Stimulated activated CD4-positive, alpha-beta T cell treated with anti-CD3 and anti-CD28 coated beads, Interleukin-4, amount 100 ng/mL, for 48 hours (primary cell): ENCODE data around the gene EP400.

Experiments
- DNase-seq, 2 donors: peaks; one replicate each; pipeline ENCODE4 v3.0.0-alpha.2; 2020; ENCODE audit warnings: low read depth in 2 of 2

The EP400 gene, protein sequence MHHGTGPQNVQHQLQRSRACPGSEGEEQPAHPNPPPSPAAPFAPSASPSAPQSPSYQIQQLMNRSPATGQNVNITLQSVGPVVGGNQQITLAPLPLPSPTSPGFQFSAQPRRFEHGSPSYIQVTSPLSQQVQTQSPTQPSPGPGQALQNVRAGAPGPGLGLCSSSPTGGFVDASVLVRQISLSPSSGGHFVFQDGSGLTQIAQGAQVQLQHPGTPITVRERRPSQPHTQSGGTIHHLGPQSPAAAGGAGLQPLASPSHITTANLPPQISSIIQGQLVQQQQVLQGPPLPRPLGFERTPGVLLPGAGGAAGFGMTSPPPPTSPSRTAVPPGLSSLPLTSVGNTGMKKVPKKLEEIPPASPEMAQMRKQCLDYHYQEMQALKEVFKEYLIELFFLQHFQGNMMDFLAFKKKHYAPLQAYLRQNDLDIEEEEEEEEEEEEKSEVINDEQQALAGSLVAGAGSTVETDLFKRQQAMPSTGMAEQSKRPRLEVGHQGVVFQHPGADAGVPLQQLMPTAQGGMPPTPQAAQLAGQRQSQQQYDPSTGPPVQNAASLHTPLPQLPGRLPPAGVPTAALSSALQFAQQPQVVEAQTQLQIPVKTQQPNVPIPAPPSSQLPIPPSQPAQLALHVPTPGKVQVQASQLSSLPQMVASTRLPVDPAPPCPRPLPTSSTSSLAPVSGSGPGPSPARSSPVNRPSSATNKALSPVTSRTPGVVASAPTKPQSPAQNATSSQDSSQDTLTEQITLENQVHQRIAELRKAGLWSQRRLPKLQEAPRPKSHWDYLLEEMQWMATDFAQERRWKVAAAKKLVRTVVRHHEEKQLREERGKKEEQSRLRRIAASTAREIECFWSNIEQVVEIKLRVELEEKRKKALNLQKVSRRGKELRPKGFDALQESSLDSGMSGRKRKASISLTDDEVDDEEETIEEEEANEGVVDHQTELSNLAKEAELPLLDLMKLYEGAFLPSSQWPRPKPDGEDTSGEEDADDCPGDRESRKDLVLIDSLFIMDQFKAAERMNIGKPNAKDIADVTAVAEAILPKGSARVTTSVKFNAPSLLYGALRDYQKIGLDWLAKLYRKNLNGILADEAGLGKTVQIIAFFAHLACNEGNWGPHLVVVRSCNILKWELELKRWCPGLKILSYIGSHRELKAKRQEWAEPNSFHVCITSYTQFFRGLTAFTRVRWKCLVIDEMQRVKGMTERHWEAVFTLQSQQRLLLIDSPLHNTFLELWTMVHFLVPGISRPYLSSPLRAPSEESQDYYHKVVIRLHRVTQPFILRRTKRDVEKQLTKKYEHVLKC (N-terminal part only)

DNA sequence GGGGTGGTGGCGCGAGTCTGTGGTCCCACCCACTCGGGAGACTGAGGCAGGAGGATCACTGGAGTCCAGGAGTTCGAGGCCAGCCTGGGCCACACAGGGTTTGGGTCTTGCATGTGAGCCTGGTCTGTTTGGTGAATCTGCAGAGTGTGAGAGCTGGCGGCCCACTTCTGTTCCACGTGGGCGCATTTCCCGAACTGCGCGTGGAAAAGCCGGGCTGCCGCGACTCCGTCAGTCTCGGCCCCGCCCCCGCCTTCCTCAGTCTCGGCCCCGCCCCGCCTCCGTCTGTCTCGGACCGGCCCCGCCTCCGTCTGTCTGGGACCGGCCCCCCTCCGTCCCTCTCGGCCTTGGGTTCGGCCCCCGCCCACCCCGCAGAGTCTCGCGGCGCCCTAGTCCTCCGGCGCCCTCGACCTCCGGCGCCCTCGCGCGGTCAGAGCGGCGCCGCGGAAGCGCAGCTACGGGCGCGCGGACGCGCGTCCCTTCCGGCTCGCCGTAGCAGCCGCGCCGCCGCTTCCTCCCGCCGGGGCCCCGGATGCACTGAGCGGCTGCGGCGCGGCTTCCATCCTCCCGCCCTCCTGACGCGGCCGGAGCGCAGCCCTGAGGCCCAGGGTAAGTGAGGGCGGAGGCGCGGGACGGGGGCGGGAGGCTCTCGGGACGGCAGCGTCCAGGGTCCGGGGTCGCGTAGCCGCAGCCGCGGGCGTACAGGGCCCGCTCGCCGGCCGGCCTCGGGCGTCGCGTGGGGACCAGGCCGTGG, at the start of gene EP400:
TSS of gene EP400 (plus strand) at position 512 of the 751 bp plus-strand sequence. CDS start 10,678 bp downstream, outside the sequence.
- peak; percentile 95 for DNase-seq

- no peak for DNase-seq
Observed at GRCh38 chr12:131900397-131900796, 49.3 kb upstream of the EP400 start.

DNA sequence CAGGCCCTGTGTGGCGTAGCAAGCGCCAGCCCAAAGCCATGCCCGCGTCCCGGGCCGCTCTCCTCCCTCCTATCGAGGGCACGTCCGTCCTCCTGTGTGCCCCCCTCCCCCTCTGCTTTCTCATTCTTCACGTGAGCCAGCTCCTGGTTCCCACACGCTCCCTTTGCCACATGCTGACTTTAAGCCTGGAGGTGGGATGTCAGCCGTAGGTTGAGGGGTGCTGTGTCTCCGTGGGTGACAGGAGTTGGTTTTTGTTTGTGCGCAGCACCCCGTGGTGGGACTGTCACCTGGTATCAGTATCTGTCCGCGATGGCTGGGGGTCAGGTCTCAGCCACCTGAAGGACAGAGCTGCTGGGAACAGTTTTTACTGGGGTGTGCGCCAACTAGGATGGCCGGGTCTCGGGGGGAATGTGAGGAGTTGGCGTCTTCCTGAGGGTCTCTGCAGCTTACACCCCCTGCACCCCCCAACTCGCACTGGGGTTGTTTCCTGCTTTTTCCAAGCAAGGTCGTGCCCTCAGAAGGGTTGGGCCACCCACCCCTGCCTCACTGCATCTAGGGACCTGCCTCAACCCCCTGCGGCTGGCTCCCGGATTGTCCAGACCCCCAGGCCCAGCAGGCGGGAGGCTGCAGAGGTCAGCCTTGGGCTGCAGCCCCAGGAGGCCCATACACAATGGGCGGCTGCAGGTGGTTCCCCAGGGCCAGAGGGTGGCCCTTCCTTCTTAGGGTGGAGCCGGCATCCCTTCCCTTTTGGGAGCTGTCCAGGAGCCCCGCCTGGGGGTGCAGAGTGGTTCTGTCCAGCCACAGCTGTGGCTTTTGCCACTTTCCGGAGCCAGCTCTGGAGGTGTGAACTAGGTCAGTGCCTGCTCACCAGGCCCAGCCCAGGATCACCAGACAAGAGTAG, 48.1 kb upstream of the EP400 start:
- no peak for DNase-seq

DNA sequence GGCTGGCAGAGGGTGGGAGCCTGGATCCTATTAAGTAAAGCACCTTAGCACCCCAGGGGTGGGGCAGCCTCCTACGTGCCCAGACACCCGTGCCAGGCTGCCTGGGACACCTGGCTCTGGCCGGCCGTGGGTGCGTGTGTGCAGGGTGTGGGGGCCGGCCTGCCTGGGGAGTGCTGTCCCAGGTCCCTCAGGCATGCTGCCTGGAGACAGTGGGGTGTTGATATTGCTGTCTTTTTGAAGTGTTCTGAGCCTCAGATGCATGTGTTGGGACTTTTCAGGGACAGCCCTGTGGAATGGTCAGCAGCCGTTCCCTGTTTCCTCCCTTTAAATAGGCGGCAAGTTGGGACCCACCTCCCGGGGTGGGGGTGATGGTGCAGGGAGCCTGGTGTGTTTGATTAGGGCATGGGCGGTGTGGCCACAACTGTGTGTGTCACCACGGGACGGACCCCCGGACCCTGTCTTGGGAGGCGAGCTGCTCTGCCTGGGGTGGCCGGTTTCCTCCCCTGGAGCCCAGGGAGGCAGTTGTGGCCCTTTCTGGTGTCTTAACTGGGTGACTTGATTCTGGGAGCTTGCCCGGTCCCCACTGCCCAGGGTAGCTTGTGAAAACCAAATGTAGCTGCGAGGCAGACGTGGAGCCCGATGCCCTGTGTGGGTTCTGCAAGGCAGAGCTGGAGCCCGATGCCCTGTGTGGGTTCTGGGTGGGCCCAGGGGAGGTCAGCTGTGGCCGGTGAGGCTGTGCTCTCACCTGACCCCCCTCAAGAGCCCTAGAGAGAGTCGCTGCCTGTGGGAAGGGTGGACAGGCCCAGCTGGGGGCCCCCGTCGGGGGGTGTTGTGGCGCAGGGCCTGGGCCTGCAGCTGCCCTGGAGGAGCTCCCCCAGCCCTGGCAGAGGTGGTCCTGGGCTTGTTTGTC, 47.2 kb upstream of the EP400 start:
- DNase-seq = no peak

GRCh38 chr12:131903270-131904255, 46.2 kb upstream of the EP400 start:
- DNase-seq = no peak

- DNase-seq = no peak
Observed at GRCh38 chr12:131904346-131904745, 45.4 kb upstream of the EP400 start.

DNA sequence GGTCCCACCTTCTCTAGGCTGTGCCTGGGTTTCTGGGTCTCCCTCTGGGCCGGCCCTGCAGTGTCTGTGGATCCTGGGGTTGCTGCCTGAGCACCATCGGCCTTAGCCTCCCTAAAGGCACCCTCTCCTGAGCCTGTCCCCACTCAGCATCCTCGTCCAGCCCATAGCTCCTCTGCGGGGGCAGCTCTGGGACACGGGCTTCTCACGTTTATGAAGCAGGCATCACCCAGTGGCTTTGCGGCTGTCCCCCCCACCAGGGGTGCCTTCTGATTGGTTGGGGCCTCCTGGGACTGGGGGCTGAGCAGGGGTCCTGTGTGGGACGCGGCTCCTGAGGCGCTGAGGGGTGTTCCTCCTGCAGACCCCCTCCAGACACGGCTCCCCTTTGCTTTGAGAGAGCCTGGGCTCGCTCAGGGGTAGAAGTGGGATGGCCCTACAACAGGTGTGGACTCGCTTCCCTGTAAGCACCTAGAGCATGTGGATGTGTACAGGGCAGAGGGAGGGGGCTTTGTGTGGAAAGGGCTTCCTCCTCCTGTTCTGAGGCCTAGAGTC, 44.6 kb upstream of the EP400 start:
- no peak for DNase-seq

GRCh38 chr12:131905630-131906091, 44.1 kb upstream of the EP400 start:
- no peak for DNase-seq

DNA sequence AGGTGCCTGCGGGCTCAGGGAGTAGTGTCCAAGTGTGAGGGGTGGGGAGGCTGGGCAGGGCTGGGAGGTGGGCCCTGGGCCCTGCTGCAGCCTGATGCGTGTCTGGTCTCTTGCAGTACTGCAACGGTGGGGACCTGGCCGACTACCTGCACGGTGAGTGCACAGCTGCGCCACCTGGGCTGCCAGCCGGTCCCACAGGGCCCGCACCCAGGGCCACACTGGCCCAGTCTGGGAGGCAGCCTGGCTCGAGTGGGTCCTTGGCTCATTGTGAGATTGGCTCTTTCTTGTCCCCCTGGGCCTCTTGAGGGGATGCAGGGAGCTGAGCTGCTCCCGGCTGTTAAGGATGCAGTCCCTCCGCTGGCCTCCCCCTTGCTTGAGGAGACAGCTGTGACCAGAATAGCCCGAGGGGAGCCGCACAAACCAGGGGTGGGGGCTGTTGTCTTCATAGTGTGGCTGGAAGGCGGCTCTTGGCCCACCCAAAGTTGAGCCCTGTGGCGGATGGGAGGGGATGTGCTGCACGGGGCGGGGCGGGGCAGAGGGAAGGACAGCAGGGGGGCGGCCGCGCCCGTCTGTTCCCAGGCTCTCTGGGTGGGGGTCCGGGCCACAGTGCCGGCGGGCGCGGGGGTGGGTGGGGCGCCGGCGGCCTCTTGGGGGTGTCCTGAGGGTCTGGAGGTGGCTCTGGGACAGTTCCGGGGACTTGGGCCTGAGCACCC, 42.2 kb upstream of the EP400 start:
- no peak for DNase-seq

GRCh38 chr12:131908092-131909080, 41.4 kb upstream of the EP400 start:
- DNase-seq = no peak

GRCh38 chr12:131909081-131909751, 40.5 kb upstream of the EP400 start:
- no peak for DNase-seq

DNA sequence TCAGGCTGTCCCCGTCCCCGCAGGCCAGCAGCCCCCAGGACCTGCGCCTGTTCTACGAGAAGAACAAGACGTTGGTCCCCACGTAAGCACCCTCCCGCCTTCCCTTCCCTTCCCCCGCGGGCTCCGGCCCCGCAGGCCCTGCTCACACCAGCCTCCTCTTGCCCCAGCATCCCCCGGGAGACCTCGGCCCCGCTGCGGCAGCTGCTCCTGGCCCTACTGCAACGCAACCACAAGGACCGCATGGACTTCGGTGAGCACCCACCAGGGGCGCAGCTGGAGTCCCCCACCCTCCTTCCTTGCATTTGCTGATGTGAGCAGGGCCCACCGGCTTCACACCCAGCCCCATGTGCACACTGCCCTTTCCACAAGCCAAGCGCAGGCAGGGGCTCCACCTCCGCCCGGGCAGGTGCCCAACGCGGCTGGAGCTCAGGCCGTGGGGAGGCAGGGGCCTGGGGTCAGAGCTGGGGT, 40.0 kb upstream of the EP400 start:
- no peak for DNase-seq

DNA sequence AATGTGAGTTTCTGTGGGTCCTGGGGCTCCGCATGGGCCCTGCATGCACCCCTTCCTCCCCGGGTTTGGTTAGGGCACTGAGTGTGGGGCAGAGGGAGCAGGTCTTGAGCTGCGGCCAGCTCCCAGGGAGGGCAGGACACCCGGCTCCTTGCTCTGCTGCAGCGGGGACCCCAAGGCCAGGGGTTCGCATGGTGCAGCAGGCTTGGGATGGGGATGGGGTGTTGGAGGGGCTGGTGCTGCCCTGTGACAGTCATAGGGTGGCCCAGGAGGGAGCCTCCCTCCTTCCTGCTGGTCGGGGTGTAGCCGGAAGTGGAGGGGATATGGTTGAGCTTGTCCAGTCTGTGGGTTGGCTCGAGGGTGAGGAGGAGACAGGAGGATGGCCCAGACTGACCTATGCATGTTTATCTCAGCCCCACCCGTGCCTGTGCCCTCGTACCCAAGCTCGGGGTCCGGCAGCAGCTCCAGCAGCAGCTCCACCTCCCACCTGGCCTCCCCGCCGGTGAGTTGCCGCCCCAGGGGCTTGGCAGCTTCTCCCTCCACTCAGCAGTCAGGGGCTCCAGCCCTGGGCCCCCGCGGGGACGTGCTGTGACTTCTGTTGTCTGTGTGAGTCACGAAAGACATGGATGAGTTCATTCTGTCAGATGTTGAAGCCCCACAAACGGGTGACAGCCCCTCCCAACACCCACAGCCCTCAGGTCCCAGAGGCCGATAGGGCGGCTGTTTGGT, 39.3 kb upstream of the EP400 start:
- DNase-seq = no peak

GRCh38 chr12:131911028-131911650, 38.6 kb upstream of the EP400 start:
- DNase-seq = no peak
